Smooth muscle cell (in vitro differentiated cells): ENCODE results near the gene WDFY2. TPM values are rescaled to one million over a fixed set of nuclear protein-coding genes. Genes with fewer than 3 reads are reported as not detected.

Source experiments
- DNase-seq: peaks from one replicate; lab custom pipeline; 2025; ENCODE audit not compliant: unreplicated experiment; lab: John Stamatoyannopoulos, UW
- H2AFZ ChIP-seq: fragments of 200-600 bp; sonication (generic); 2 replicates; pipeline ENCODE4 v1.6.0; 2016; ENCODE audit warnings: antibody characterized with exemption, low read depth, mild to moderate bottlenecking
- H3F3A ChIP-seq: fragments of 200-600 bp; sonication (generic); 2 replicates; pipeline ENCODE4 v1.6.0; 2017; ENCODE audit warnings: antibody characterized with exemption, low read depth
- H3K27ac ChIP-seq: fragments of 200-600 bp; sonication (generic); 2 replicates; pipeline ENCODE4 v1.5.1; 2016; ENCODE audit warnings: low read depth, mild to moderate bottlenecking
- H3K27me3 ChIP-seq: fragments of 200-600 bp; sonication (generic); 2 replicates; pipeline ENCODE4 v1.6.1; 2016; ENCODE audit warnings: low read depth, mild to moderate bottlenecking
- H3K36me3 ChIP-seq: fragments of 200-600 bp; sonication (generic); 2 replicates; pipeline ENCODE4 v1.5.1; 2016; ENCODE audit warnings: low read depth
- H3K4me1 ChIP-seq: fragments of 200-600 bp; sonication (generic); 2 replicates; pipeline ENCODE4 v1.5.1; 2016; ENCODE audit warnings: low read depth
- H3K4me2 ChIP-seq: fragments of 200-600 bp; sonication (generic); 2 replicates; pipeline ENCODE4 v1.6.0; 2016; ENCODE audit warnings: mild to moderate bottlenecking
- H3K4me3 ChIP-seq: fragments of 200-600 bp; sonication (generic); 2 replicates; pipeline ENCODE4 v1.5.1; 2016; ENCODE audit warnings: mild to moderate bottlenecking
- H3K79me2 ChIP-seq: fragments of 200-600 bp; sonication (generic); 2 replicates; pipeline ENCODE4 v1.6.0; 2016; ENCODE audit warnings: low read depth, mild to moderate bottlenecking
- H3K9ac ChIP-seq: fragments of 200-600 bp; sonication (generic); 2 replicates; pipeline ENCODE4 v1.6.0; 2016; ENCODE audit warnings: low read depth
- H3K9me3 ChIP-seq: fragments of 200-600 bp; sonication (generic); replicated peaks from 2 replicates; pipeline ENCODE4 v1.5.1; 2016; ENCODE audit warnings: low read depth
- H4K20me1 ChIP-seq: fragments of 200-600 bp; sonication (generic); 2 replicates; pipeline ENCODE4 v1.6.0; 2016; ENCODE audit warnings: low read depth
- WGBS: methylation state at CpG from one replicate; pipeline ENCODE4 v1.1.7; 2016; ENCODE audit warnings: low lambda C conversion rate; 5-methylcytosine and 5-hydroxymethylcytosine counted together
- polyA plus RNA-seq: library from polyadenylated mRNA; unstranded; fragments of >200 nt; fragmentation: Nextera tagmentation; extraction: Ambion mirVana; gene quantifications from 2 replicates; pipeline ENCODE4 v1.2.1, GENCODE V29; 2016
- total RNA-seq: library from RNA; depleted of rRNA; stranded (reverse); fragments of >200 nt; gene quantifications from 2 replicates; pipeline ENCODE4 v1.2.3, GENCODE V29; 2014
- TF ChIP-seq, protein P1 (sequence below): fragments of 200-600 bp; sonication (generic); IDR thresholded peaks from 2 replicates; pipeline ENCODE4 v1.5.1; 2017; ENCODE audit warnings: borderline replicate concordance, mild to moderate bottlenecking, antibody characterized with exemption; ENCODE audit not compliant: insufficient read depth, poor library complexity, severe bottlenecking

WDFY2 gene
- total and polyA plus RNA-seq, 2 experiments from 2014 or later: 6.6 to 13.7 TPM

DNA sequence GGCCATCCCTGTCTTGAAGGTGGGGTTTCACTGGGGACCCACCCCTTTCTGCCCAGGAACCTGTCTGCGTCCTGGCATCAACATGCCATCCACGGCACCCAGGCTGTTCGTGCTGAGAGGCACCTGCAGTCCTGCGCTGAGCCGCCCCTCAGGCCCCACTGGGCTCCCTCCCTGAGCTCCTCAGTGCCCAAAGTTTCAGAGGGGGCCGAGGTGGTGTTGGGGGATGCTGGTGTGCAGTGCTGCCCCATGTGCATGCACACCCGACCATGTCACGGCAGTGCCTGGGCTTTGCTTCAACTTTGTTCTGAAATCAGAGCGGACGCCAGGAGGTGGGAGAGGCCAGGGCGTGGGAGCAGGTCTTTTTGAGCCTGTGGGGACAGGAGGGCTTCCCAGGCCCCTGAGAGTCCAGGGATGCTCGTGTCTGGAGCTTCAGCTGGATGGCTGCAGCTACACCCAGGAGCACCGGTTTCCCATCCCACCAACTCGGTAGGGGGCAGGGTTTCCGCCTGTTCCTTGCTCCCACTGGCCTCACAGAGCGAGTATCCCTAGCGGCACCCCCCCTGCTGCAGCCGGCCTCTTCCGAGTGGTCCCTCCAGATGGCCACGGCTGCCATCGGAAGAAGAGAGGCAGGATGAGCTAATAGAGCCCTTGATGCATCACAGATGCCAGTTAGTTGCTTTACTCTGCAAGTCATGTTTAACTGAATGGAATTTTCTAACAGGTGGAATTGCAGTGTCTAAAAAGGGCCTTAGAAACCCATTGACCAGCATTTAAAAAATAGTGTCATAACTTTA is 44.0 kb downstream of the WDFY2 start:
- Histone ChIP-seq H4K20me1 (peaks cover 3% of the 10 kb centered on the region), H3K9ac (no peak overlapping the region), H3K4me2 (no peak overlapping the region), H3K4me3 (no peak overlapping the region), H3K4me1 (peaks cover 15% of the 10 kb centered on the region), H3K9me3 (no peaks in the 10 kb centered on the region), H3F3A (no peaks in the 10 kb centered on the region), H3K79me2 (peaks cover 7% of the 10 kb centered on the region), H2AFZ (no peak overlapping the region), H3K27me3 (no peaks in the 10 kb centered on the region), H3K36me3 (no peaks in the 10 kb centered on the region), H3K27ac (no peak overlapping the region)
- 94% methylated on average over 21 of the region's 21 CpGs for WGBS
- DNase-seq: no peak
- TF ChIP-seq, protein P1, sequence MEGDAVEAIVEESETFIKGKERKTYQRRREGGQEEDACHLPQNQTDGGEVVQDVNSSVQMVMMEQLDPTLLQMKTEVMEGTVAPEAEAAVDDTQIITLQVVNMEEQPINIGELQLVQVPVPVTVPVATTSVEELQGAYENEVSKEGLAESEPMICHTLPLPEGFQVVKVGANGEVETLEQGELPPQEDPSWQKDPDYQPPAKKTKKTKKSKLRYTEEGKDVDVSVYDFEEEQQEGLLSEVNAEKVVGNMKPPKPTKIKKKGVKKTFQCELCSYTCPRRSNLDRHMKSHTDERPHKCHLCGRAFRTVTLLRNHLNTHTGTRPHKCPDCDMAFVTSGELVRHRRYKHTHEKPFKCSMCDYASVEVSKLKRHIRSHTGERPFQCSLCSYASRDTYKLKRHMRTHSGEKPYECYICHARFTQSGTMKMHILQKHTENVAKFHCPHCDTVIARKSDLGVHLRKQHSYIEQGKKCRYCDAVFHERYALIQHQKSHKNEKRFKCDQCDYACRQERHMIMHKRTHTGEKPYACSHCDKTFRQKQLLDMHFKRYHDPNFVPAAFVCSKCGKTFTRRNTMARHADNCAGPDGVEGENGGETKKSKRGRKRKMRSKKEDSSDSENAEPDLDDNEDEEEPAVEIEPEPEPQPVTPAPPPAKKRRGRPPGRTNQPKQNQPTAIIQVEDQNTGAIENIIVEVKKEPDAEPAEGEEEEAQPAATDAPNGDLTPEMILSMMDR: no peak

- H3K79me2 ChIP-seq: peaks cover 10% of the 10 kb centered on the region
- H3F3A ChIP-seq: no peaks in the 10 kb centered on the region
- no peaks in the 10 kb centered on the region for H3K27me3 ChIP-seq
- H2AFZ ChIP-seq: no peak overlapping the region
- no peak for DNase-seq
- WGBS: 94% methylated on average over 2 of the region's 2 CpGs
- TF ChIP-seq, protein P1: no peak
- H3K9ac ChIP-seq: no peak overlapping the region
- peak overlapping the region; percentile 50 for H3K27ac ChIP-seq
- H3K36me3 ChIP-seq: no peaks in the 10 kb centered on the region
- peaks cover 15% of the 10 kb centered on the region for H3K4me1 ChIP-seq
- H4K20me1 ChIP-seq: no peaks in the 10 kb centered on the region
- H3K4me3 ChIP-seq: no peak overlapping the region
- no peaks in the 10 kb centered on the region for H3K9me3 ChIP-seq
- H3K4me2 ChIP-seq: no peak overlapping the region
Observed at GRCh38 chr13:51629491-51630287, 45.4 kb downstream of the WDFY2 start.

GRCh38 chr13:51630288-51630615 is 46.0 kb downstream of the WDFY2 start:
- Histone ChIP-seq H3K4me1 (peaks cover 15% of the 10 kb centered on the region), H3K9ac (no peak overlapping the region), H3K9me3 (no peaks in the 10 kb centered on the region), H2AFZ (no peak overlapping the region), H3K4me2 (no peak overlapping the region), H3K27me3 (no peaks in the 10 kb centered on the region), H3K79me2 (peaks cover 10% of the 10 kb centered on the region), H3K4me3 (no peak overlapping the region), H3K27ac (peak overlapping the region; percentile 50), H4K20me1 (no peaks in the 10 kb centered on the region), H3F3A (no peaks in the 10 kb centered on the region), H3K36me3 (no peaks in the 10 kb centered on the region)
- TF ChIP-seq, protein P1: no peak
- WGBS: 95% methylated on average over 2 of the region's 2 CpGs
- DNase-seq: no peak
